IMR-90 (cell line): ENCODE measurements around the gene HEXA. TPM values are rescaled to one million over a fixed set of nuclear protein-coding genes. Genes with fewer than 3 reads are reported as not detected.

Experiments
- ATAC-seq: fragments of 200-7000 bp; cut with Tn5 transposase; 2 replicates; pipeline ENCODE4 v1.9.1; 2020; ENCODE audit warnings: low read depth, mild to moderate bottlenecking, moderate library complexity
- Bru-seq: library from RNA; stranded (reverse); fragments of 400-500 nt; gene quantifications from one replicate; lab custom pipeline; 2021; lab: Mats Ljungman, UMichigan
- BruChase-seq, 2 experiments: library from RNA; stranded (reverse); fragments of 400-500 nt; gene quantifications; one replicate each; lab custom pipeline; 2021; lab: Mats Ljungman, UMichigan
- BruUV-seq: library from RNA; stranded (reverse); fragments of 400-500 nt; replicated peaks from 2 replicates; lab custom pipeline; 2021; lab: Mats Ljungman, UMichigan
- CTCF ChIA-PET: fragments of 300-600 bp; formaldehyde crosslinking; extraction: SDS; loops from one replicate; lab custom pipeline; 2021; ENCODE audit warnings: antibody characterized with exemption; lab: Yijun Ruan, JAX
- POLR2A ChIA-PET: fragments of 300-600 bp; sonication (Branson Sonifier 250); formaldehyde crosslinking; loops from one replicate; lab custom pipeline; 2022; ENCODE audit warnings: antibody characterized with exemption; ENCODE audit not compliant: unreplicated experiment; lab: Charles Lee
- DNase-seq: peaks from one replicate; pipeline ENCODE4 v3.0.0; 2013
- H2AFZ ChIP-seq: replicated peaks from 2 replicates; pipeline ENCODE3; 2013; ENCODE audit warnings: low read length, mild to moderate bottlenecking; ENCODE audit not compliant: poor library complexity
- H2AK5ac ChIP-seq: 2 replicates; pipeline ENCODE4 v1.6.1; 2013; ENCODE audit warnings: low read depth, low read length, inconsistent platforms
- H2AK9ac ChIP-seq: replicated peaks from 2 replicates; pipeline ENCODE3; 2013; ENCODE audit warnings: mild to moderate bottlenecking, low read depth, low read length, moderate library complexity; ENCODE audit not compliant: poor library complexity
- H2BK120ac ChIP-seq: 2 replicates; pipeline ENCODE4 v1.6.1; 2013; ENCODE audit warnings: low read depth, low read length, inconsistent platforms
- H2BK15ac ChIP-seq: 3 replicates; pipeline ENCODE4 v1.6.1; 2013; ENCODE audit warnings: low read depth, low read length, inconsistent platforms
- H2BK20ac ChIP-seq: 2 replicates; pipeline ENCODE4 v1.6.1; 2013; ENCODE audit warnings: low read depth, mild to moderate bottlenecking, inconsistent platforms, low read length, moderate library complexity
- H2BK5ac ChIP-seq: 2 replicates; pipeline ENCODE4 v1.6.1; 2013; ENCODE audit warnings: mild to moderate bottlenecking, low read depth, low read length, inconsistent platforms; ENCODE audit not compliant: poor library complexity, severe bottlenecking
- H3K14ac ChIP-seq: replicated peaks from 2 replicates; pipeline ENCODE4 v1.6.1; 2013; ENCODE audit warnings: low read depth, low read length, inconsistent platforms
- H3K18ac ChIP-seq: 2 replicates; pipeline ENCODE4 v1.6.1; 2013; ENCODE audit warnings: low read depth, low read length, control low read depth
- H3K23ac ChIP-seq: 2 replicates; pipeline ENCODE4 v1.6.1; 2013; ENCODE audit warnings: low read depth, low read length, inconsistent platforms
- H3K27ac ChIP-seq: 2 replicates; pipeline ENCODE4 v1.5.1; 2013; ENCODE audit warnings: mild to moderate bottlenecking, control low read depth, low read length; ENCODE audit not compliant: insufficient read depth
- H3K27me3 ChIP-seq: 2 replicates; pipeline ENCODE4 v1.6.1; 2013; ENCODE audit warnings: low read length; ENCODE audit not compliant: control insufficient read depth, insufficient read depth
- H3K36me3 ChIP-seq: 2 replicates; pipeline ENCODE4 v1.6.1; 2013; ENCODE audit warnings: low read length, mixed read lengths; ENCODE audit not compliant: control insufficient read depth, insufficient read depth
- H3K4ac ChIP-seq: 2 replicates; pipeline ENCODE4 v1.6.1; 2013; ENCODE audit warnings: low read depth, low read length, inconsistent platforms
- H3K4me1 ChIP-seq: 2 replicates; pipeline ENCODE4 v1.6.1; 2013; ENCODE audit warnings: low read length, mixed read lengths; ENCODE audit not compliant: control insufficient read depth, insufficient read depth
- H3K4me2 ChIP-seq: 2 replicates; pipeline ENCODE4 v1.6.1; 2013; ENCODE audit warnings: low read depth, mild to moderate bottlenecking, control low read depth, low read length, moderate library complexity
- H3K4me3 ChIP-seq: 2 replicates; pipeline ENCODE4 v1.5.1; 2013; ENCODE audit warnings: low read depth, mild to moderate bottlenecking, control low read depth, low read length, moderate library complexity; ENCODE audit not compliant: insufficient read depth
- H3K56ac ChIP-seq: 2 replicates; pipeline ENCODE4 v1.6.1; 2013; ENCODE audit warnings: low read length, inconsistent platforms; ENCODE audit not compliant: insufficient read depth; ENCODE audit errors: extremely low read depth
- H3K79me1 ChIP-seq, 2 experiments: 2 replicates each; pipeline ENCODE4 v1.6.1; 2013; ENCODE audit warnings: low read length in 2 of 2, inconsistent platforms in 1 of 2, low read depth in 1 of 2
- H3K9ac ChIP-seq: 2 replicates; pipeline ENCODE4 v1.6.1; 2013; ENCODE audit warnings: low read depth, low read length, control low read depth
- H3K9me1 ChIP-seq: 2 replicates; pipeline ENCODE4 v1.6.1; 2013; ENCODE audit warnings: low read length, inconsistent platforms; ENCODE audit not compliant: insufficient read depth
- H3K9me3 ChIP-seq: 2 replicates; pipeline ENCODE4 v1.6.1; 2013; ENCODE audit warnings: low read length; ENCODE audit not compliant: control insufficient read depth, insufficient read depth
- H4K20me1 ChIP-seq: 2 replicates; pipeline ENCODE4 v1.6.1; 2013; ENCODE audit warnings: low read length, inconsistent platforms; ENCODE audit not compliant: insufficient read depth
- H4K5ac ChIP-seq: 2 replicates; pipeline ENCODE4 v1.6.1; 2013; ENCODE audit warnings: mild to moderate bottlenecking, low read depth, low read length, control low read depth
- H4K8ac ChIP-seq, 2 experiments: 2 replicates each; pipeline ENCODE4 v1.6.1; 2013; ENCODE audit warnings: low read depth in 2 of 2, low read length in 2 of 2, control low read depth in 1 of 2, inconsistent platforms in 1 of 2
- H4K91ac ChIP-seq: 2 replicates; pipeline ENCODE4 v1.6.1; 2013; ENCODE audit warnings: low read depth, low read length, inconsistent platforms; ENCODE audit not compliant: insufficient read depth
- BHLHE40 ChIP-seq: fragments of 150-350 bp; IDR thresholded peaks from 2 replicates; pipeline ENCODE4 v1.6.1; 2016; ENCODE audit warnings: mild to moderate bottlenecking, low read depth, low read length
- FOS ChIP-seq: fragments of 150-350 bp; IDR thresholded peaks from 2 replicates; pipeline ENCODE4 v1.6.1; 2016; ENCODE audit warnings: low read depth, low read length
- MAZ ChIP-seq: IDR thresholded peaks from 2 replicates; pipeline ENCODE4 v1.6.1; 2012; ENCODE audit warnings: low read depth, mild to moderate bottlenecking, low read length, improper control_type of control experiment, moderate library complexity, borderline replicate concordance
- MXI1 ChIP-seq: IDR thresholded peaks from 2 replicates; pipeline ENCODE4 v1.6.1; 2012; ENCODE audit warnings: low read depth, mild to moderate bottlenecking, low read length, moderate library complexity, borderline replicate concordance
- POLR2A ChIP-seq: IDR thresholded peaks from 2 replicates; pipeline ENCODE4 v1.6.1; 2012; ENCODE audit warnings: mild to moderate bottlenecking, low read depth, low read length
- RFX5 ChIP-seq: IDR thresholded peaks from 2 replicates; pipeline ENCODE4 v1.8.0; 2012; ENCODE audit warnings: low read depth, mild to moderate bottlenecking, low read length, moderate library complexity
- SMC3 ChIP-seq: fragments of 150-350 bp; IDR thresholded peaks from 2 replicates; pipeline ENCODE4 v1.6.1; 2016; ENCODE audit warnings: low read depth, mild to moderate bottlenecking, antibody characterized with exemption, low read length, moderate library complexity
- WGBS, 2 experiments: methylation state at CpG; one replicate each; pipeline versions ENCODE4 v1.1.5 to v1.1.7; 2013; ENCODE audit warnings: missing lambda C conversion rate in 2 of 2; ENCODE audit not compliant: insufficient read length in 1 of 2; ENCODE audit errors: extremely low coverage in 2 of 2; 5-methylcytosine and 5-hydroxymethylcytosine counted together
- dilution Hi-C: fragments of 300-500 bp; cut with HindIII; formaldehyde crosslinking; loops from one replicate; pipeline ENCODE4 v1.14.3; 2018; ENCODE audit warnings: low sequenced_read_pairs; ENCODE audit not compliant: unreplicated experiment
- in situ Hi-C: fragments of 300-500 bp; cut with MboI; formaldehyde crosslinking; loops from 3 replicates; pipeline ENCODE4 v1.14.3; 2019; ENCODE audit warnings: low sequenced_read_pairs, inconsistent platforms, mixed read lengths
- intact Hi-C: fragments of 100-400 bp; cut with micrococcal nuclease; formaldehyde crosslinking; loops from 2 replicates; pipeline ENCODE4 v1.10.0; 2022
- long read RNA-seq: library from polyadenylated mRNA; unstranded; transcript quantifications from one replicate; pipeline ENCODE4 v2.0.0, GENCODE V29; 2021; ENCODE audit not compliant: unreplicated experiment
- polyA plus RNA-seq, 3 experiments: library from polyadenylated mRNA; depleted of rRNA; stranded (reverse); fragments of >200 nt; gene quantifications; 2 replicates each; pipeline ENCODE4 v1.2.3, GENCODE V29; 2012; ENCODE audit warnings: low replicate concordance in 1 of 3
- total RNA-seq: library from RNA; depleted of rRNA; stranded (reverse); fragments of >200 nt; gene quantifications from 2 replicates; pipeline ENCODE4 v1.2.3, GENCODE V29; 2012; rRNA removed
- TF ChIP-seq, protein P1 (sequence below): fragments of 150-350 bp; IDR thresholded peaks from 2 replicates; pipeline ENCODE4 v1.6.1; 2017; ENCODE audit warnings: mild to moderate bottlenecking, antibody characterized with exemption, low read length, low read depth

HEXA gene
- total RNA-seq (17.5 and 19.4 TPM in 2 replicates), polyA plus RNA-seq (2012; rRNA removed) (103 and 115 TPM in 2 replicates), Bru-seq, nascent RNA (percentile 85 among the genes with signal in this experiment), BruChase-seq, experiment 1, labeled RNA remaining after a 6-hour chase (percentile 95 among the genes with signal in this experiment), BruChase-seq, experiment 2, labeled RNA remaining after a 2-hour chase (percentile 92 among the genes with signal in this experiment)
- 63.3 and 67.6 TPM in 2 replicates for polyA plus RNA-seq (2012; cell fraction: cytosol; rRNA removed)
- 96.3 and 166 TPM in 2 replicates for polyA plus RNA-seq (2012; cell fraction: nucleus; rRNA removed; ENCODE audit: low replicate concordance)
- long read RNA-seq, full-length matches to known transcripts: 153 of 168 reads
- long read RNA-seq, partial matches to known transcripts: 6 of 168 reads
- long read RNA-seq, other reads (novel, unspliced or antisense): 9 of 168 reads

DNA sequence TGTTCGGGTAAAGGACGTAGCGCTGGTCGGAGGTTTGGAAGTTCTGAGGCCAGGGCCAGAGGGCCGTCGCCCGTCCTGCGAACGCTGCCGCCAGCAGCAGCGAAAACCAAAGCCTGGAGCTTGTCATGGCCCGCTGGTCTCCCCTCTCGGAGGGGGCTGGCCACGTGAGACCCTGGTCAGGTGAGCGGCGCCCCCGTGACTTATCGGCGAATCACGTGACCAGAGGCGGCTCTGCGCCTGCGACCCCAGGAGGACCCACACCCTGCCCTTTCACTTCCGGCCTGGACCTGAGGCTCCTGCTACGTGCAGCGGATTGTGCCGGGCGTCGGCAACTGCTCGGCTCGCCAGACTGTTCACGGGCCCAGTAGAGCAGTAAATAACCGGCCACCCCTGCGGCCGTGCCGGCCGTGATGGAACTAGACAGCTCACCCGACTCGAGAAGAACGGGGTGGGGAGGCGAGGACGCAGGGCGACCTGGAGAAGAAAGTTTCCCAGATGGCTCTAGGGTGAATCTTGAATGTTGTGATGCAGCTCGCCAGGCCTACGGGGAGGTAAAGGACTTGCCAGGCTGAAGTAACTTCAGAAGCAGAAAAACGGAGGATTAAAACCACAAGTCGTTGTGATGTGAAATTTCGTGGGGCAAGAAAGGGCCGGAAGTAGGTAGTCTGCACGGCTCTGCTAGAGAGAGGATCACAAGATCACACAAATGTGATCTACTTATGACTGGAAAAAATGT is at the start of gene HEXA:
TSS of gene HEXA (minus strand) at position 169 of the 736 bp plus-strand sequence. CDS start at position 127, 42 bp downstream.
- H4K5ac ChIP-seq: peak within 1 kb of the TSS; percentile 80
- ATAC-seq: peak; percentile 86
- peak within 1 kb of the TSS; percentile 26; the same call in 1 of the 2 replicates for H2AK5ac ChIP-seq
- H3K27me3 ChIP-seq: peaks cover 4% of the 10 kb centered on the region
- 0 out of 2 replicates have a peak, but pooled peaks cover 3% of the 10 kb centered on the region for H4K20me1 ChIP-seq
- peak within 1 kb of the TSS; percentile 66 for H2BK120ac ChIP-seq
- H2BK20ac ChIP-seq: peak within 1 kb of the TSS; percentile 16; the same call in 1 of the 2 replicates
- H3K14ac ChIP-seq: peak within 1 kb of the TSS; percentile 92
- H3K56ac ChIP-seq: peak within 1 kb of the TSS; percentile 68; the same call in 1 of the 2 replicates
- ChIA-PET POLR2A (no interaction called here), CTCF (interaction anchor here (1.3 kb wide), 1 partner anchor 158 kb away, joined by 3 read pairs; no protein-coding TSS in a partner anchor)
- dilution Hi-C loops: no loop called here
- H3K79me1 ChIP-seq: peaks cover 16 to 41% of the 10 kb centered on the region in 2 experiments; a peak in 3 of 4 replicates
- in situ Hi-C loops: no loop called here
- H3K4ac ChIP-seq: peak within 1 kb of the TSS; percentile 91
- H4K8ac ChIP-seq: peak within 1 kb of the TSS; percentile 90 to 98
- DNase-seq: peak; percentile 89
- intact Hi-C loops: no loop called here
- H4K91ac ChIP-seq: peak within 1 kb of the TSS; percentile 91
- peak within 1 kb of the TSS; percentile 73 for H3K4me3 ChIP-seq
- 0 out of 2 replicates have a peak, but pooled peaks cover 2% of the 10 kb centered on the region for H3K9me1 ChIP-seq
- H2BK5ac ChIP-seq: peak within 1 kb of the TSS; percentile 69
- no peaks in the 10 kb centered on the region for H3K9me3 ChIP-seq
- H3K27ac ChIP-seq: peak within 1 kb of the TSS; percentile 73
- no peak for TF ChIP-seq SMC3
- TF ChIP-seq RFX5: no peak
- TF ChIP-seq, protein P1, sequence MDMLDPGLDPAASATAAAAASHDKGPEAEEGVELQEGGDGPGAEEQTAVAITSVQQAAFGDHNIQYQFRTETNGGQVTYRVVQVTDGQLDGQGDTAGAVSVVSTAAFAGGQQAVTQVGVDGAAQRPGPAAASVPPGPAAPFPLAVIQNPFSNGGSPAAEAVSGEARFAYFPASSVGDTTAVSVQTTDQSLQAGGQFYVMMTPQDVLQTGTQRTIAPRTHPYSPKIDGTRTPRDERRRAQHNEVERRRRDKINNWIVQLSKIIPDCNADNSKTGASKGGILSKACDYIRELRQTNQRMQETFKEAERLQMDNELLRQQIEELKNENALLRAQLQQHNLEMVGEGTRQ: peak; percentile 100
- TF ChIP-seq POLR2A: peak; percentile 74
- peak; percentile 99 for TF ChIP-seq MAZ
- peak; percentile 100 for TF ChIP-seq FOS
- peak; percentile 29; the same call in 1 of the 2 replicates for TF ChIP-seq MXI1
- peak; percentile 87 for TF ChIP-seq BHLHE40
- no TSS peak for BruUV-seq
- peak within 1 kb of the TSS; percentile 76 for H3K9ac ChIP-seq
- H2AK9ac ChIP-seq: peak within 1 kb of the TSS; percentile 48
- 0 out of 2 replicates have a peak, but pooled peaks cover 2% of the 10 kb centered on the region for H3K36me3 ChIP-seq
- peak within 1 kb of the TSS; percentile 26; the same call in 1 of the 3 replicates for H2BK15ac ChIP-seq
- H3K18ac ChIP-seq: peak within 1 kb of the TSS; percentile 12
- H3K4me1 ChIP-seq: no peaks in the 10 kb centered on the region
- WGBS, 2 experiments: 2% methylated on average over 38 of the region's 50 CpGs; no CpG with 5 or more reads in 1 of the 2 experiments
- peak within 1 kb of the TSS; percentile 98 for H2AFZ ChIP-seq
- H3K4me2 ChIP-seq: peak within 1 kb of the TSS; percentile 70
- peak within 1 kb of the TSS; percentile 88 for H3K23ac ChIP-seq
